NCI-H526 treated with DMSO at 0.1 percent for 48 hours (cell line): ENCODE data around the gene PRG3.
"Not testable (repeated sequence)": the region's sequence is repeated elsewhere in the genome, so short reads cannot be mapped to it uniquely, and the experiment has no call there.

Experiments used
- DNase-seq: peaks from one replicate; lab custom pipeline; 2025; lab: John Stamatoyannopoulos, UW

Gene PRG3

DNA sequence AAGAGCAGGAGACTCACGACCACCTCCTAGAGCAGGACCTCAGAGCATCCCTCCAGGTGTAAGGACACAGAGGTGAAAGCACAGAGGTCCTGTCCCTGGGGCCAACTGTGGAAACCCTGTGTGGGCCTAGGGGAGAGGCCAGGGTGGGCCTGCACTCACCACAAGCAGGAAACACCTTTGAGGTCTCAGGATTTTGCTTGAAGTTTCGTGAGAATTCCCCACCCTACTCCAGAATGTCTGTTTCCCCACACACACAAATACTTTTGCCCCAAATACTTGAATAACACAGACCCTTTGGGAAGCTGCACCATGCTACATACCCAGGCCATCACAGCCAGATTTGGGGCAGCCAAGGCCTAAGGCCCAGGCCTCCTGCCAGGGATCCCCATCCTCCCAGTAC lies 27.8 kb upstream of the PRG3 start:
- DNase-seq: no peak

GRCh38 chr11:57407941-57408475 lies 27.1 kb upstream of the PRG3 start:
- DNase-seq: no peak

- DNase-seq: no peak
Observed at GRCh38 chr11:57407010-57407920, 26.3 kb upstream of the PRG3 start.

- no peak for DNase-seq
Observed at GRCh38 chr11:57406337-57406904, 25.5 kb upstream of the PRG3 start.

DNA sequence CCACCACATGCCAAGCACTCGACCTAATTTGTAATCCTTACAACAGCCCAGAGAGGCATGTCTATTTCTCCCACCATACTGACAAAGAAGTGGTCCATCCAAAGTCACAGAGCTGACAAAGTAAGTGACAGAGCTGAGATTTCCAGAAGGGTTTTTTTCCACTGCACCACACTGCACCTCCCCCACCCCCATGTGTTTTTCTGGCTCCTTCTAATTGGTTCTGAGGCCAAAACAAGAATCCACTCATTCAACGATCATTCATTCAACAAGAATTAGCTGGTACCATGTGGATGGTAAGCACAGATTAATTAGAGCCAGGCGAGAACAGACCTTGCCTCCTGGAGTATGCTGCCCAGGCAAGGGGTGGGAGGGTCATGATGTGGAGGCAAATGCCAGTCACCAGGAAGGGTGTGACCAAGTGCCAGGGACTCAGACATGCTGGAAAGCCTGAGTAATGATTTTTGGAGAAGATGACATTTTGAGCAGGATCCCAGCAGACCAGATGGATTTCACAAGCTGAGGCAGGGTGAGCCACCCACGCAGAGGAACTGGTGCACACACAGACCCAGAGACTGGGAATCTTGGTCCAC lies 24.4 kb upstream of the PRG3 start:
- DNase-seq: no peak

GRCh38 chr11:57403802-57404147 lies 22.8 kb upstream of the PRG3 start:
- no peak for DNase-seq

- not testable (repeated sequence) for DNase-seq
Observed at GRCh38 chr11:57403003-57403801, 22.3 kb upstream of the PRG3 start.

DNA sequence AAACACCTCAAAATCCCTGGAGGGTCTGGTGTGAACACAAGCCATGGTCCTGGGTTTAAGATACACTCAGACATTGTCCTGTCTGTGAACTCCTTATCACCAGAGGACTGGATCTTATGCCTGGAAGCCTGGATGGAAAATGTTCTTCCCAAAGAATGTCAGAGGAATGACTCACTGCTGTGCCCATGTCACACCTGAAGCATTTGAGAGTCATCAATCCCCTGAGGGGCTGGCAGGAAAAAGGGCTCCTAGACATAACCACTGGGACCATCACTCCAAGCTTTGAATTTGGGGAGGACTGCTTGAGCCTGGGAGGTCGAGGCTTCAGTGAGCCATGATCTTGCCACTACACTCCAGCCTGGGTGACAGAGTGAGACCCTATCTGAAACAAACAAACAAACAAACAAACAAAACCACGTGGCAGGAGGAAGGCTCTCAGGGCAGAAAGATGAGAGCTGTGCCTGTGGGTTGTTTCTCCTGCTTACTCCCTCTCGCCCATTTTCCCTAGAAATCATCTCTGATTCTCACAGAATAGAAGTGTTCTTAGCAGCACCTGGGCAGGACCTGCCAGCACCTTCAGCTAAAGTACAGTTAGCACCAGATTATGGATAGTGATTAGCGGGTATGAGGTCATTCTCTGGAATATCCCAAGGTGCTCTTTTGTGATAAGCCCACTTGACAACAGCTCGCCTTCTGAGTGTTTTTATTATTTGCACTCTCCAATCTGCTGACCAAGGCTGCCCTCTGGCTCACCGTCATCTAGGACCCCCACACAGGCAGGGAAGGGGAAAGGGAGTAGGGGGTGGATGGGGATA lies 21.4 kb upstream of the PRG3 start:
- no peak for DNase-seq

GRCh38 chr11:57399972-57400578 lies 19.1 kb upstream of the PRG3 start:
- no peak for DNase-seq

DNA sequence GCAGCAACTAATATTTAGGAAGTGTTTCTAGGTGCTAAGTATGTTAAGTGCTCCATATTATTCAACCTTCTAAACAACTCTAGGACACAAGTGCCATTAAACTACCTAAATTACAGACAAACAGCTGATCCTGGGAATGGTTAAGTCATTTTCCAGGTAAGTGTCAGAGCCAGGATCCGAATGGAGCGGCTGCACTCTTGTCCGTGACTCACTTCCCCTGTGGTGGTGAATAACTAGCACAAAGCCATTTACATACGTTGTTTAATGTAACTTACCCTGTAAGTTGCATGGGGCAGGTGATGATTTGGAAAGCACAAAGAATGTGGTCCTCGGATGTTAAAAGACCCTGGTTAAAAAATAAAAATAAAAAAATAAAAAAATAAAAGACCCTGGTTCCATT lies 18.3 kb upstream of the PRG3 start:
- DNase-seq: no peak

DNA sequence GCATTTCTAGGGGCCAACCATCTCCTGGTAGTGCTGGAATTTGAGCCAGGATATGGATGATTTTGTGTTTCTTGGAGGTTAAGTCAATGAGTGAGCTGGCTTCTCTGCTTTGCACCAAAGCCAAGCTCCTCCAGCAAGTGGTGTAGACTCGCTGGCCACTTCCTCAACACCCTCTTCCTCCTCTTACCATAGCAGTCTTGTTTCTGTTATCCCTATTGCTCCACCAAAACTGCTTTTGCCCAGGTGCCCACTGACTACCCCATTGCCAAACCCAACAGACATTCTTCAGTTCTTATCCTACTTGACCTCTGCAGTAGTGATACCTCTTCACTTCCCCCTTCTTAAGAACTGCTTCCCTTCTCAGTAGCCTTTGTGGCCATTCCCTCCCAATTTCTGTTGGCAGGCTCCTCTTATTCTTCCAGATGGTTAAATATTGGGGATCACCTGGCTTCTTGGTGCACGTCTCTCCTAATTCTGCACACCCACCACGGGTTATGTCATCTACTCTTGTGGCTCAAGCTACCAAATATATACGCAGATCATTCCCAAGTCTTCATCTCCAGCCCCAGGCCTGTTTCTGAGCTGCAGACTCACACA lies 16.5 kb upstream of the PRG3 start:
- DNase-seq: no peak

GRCh38 chr11:57396744-57397143 lies 15.8 kb upstream of the PRG3 start:
- no peak for DNase-seq

GRCh38 chr11:57395905-57396623 lies 15.1 kb upstream of the PRG3 start:
- DNase-seq: no peak

DNA sequence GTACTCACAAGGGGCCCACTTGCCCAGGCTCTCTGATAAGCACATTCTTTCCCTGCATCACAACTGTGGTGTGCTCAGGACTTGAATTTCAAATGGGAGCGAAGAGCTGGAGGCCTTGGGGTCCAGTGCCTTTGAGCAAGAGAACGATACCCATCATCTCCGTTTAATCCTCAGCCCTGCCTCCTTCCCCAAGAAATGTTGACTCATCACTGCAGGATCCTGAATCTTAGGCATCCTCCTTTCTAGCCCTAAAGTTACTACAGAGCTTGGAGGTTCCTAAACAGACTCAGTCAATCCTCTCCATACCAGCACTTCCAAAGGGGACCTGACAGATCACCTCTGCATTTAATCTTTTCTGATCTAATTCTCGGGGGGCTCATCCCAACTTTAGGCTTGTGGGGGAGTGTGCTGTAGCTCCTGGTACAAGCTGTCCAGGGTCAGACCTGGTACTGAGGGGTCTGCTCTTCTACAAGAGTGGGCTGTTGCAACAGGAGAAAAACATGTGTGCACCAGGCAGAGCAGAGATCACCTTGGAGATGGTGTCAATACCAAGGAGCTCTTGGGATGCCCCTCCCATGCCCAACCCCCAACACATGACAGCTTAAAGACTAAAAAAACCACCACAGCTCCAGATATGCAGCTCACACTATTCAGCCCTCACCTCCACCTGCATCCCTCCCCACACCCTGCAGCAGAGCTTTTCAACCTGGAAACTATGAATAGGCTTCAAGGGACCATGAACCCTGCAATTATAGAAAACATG lies 13.4 kb upstream of the PRG3 start:
- no peak for DNase-seq

- no peak for DNase-seq
Observed at GRCh38 chr11:57392763-57393105, 11.8 kb upstream of the PRG3 start.

DNA sequence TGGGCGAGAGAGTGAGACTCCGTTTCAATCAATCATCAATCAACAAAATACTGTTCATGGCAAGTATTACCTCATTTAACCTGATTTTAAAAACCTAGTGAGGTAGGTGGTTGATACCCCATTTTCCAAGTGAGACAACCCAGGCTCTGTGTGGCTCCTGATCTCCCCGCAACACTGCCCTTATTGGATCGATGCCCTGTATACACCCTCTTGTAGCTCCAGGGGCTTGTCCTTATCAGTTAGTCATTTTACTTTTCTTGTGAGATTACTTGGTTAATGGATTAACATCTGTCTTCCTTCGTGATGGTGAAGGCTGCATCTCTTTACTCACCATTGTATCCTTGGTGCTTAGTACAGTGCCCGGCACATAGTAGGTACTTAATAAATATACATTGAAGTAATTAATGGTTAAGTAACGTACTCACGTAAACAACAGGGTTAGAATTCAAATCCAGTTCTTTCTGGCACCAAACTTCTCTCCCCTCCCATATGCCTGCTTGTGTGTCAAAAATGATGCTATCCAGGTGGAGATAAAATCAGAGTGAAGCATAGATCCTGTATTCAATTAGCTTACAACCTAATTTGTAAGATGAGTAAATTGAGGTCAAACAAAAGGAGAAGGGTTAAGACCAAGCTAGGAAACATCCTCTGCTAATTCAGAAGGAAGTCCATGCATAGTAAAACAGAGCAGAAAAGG lies 11.3 kb upstream of the PRG3 start:
- no peak for DNase-seq

- DNase-seq: no peak
Observed at GRCh38 chr11:57391539-57391938, 10.6 kb upstream of the PRG3 start.

GRCh38 chr11:57391111-57391510 lies 10.2 kb upstream of the PRG3 start:
- no peak for DNase-seq

DNA sequence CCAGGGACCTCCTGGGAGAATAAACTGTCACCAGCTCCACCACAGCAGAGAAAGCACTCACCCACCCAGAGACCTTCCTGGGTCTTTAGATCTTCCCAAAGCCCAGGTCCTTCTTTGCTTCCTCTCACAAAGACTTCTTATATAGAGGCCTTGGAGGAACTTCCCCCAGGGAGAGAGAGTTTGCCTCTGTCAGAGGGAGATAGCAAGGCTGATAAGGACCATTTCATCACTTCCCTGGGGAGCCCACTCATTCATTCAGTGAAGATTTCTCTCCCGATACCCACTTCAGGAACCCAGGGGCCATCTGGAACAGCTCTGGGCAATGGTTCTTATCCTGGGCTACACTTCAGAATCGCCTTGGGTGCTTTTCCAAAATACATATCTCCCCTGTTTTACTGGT lies 9.6 kb upstream of the PRG3 start, which contains the start of gene PRG2:
TSS of gene PRG2 (minus strand) at position 116 of the 400 bp plus-strand sequence. CDS start 706 bp downstream, outside the sequence.
- DNase-seq: no peak
